ENCODE data around the gene ATXN7L1.
"Not testable (repeated sequence)": the region's sequence is repeated elsewhere in the genome, so short reads cannot be mapped to it uniquely, and the experiment has no call there.

The ATXN7L1 gene

GRCh38 chr7:105883179-105883578 is 6.8 kb upstream of the ATXN7L1 start:
- not testable (repeated sequence) for DNase-seq; H4K8ac ChIP-seq (ENCODE audit: low read depth, low read length); H3K4me2 ChIP-seq (ENCODE audit: low read length); H3K14ac ChIP-seq (ENCODE audit: low read length); H2AK5ac ChIP-seq (ENCODE audit: low read length); H4K12ac ChIP-seq (ENCODE audit: low read depth, low read length); H4K91ac ChIP-seq (ENCODE audit: low read depth, low read length); H3K18ac ChIP-seq (ENCODE audit: low read length); H3K27me3 ChIP-seq (ENCODE audit: insufficient read depth, low read length); H3K23ac ChIP-seq (ENCODE audit: low read length); H3K4me3 ChIP-seq (ENCODE audit: low read depth, low read length); H3K9ac ChIP-seq (ENCODE audit: low read length); H3K4me1 ChIP-seq (ENCODE audit: control insufficient read depth in 1 of 2, insufficient read depth in 2 of 2, low read length in 2 of 2); H3K4ac ChIP-seq (ENCODE audit: low read depth, low read length); H3K27ac ChIP-seq (ENCODE audit: low read depth, low read length); H3K36me3 ChIP-seq (ENCODE audit: control insufficient read depth in 1 of 2, insufficient read depth in 2 of 2, low read length in 2 of 2); H2BK120ac ChIP-seq (ENCODE audit: insufficient read depth, low read length, poor library complexity); H2BK5ac ChIP-seq (ENCODE audit: low read depth, low read length, poor library complexity); H3K9me3 ChIP-seq (ENCODE audit: insufficient read depth, low read depth, low read length); H3K79me1 ChIP-seq (ENCODE audit: low read length); H3K79me2 ChIP-seq (ENCODE audit: control insufficient read depth, insufficient read depth, low read length, poor library complexity); H2BK12ac ChIP-seq (ENCODE audit: low read length); H2AFZ ChIP-seq (ENCODE audit: insufficient read depth, low read length, poor library complexity)
- WGBS (ENCODE audit: extremely low coverage, insufficient coverage, insufficient read length), result no CpG with 5 or more reads among the region's 6 CpGs

GRCh38 chr7:105881439-105881838 is 5.0 kb upstream of the ATXN7L1 start:
- Histone ChIP-seq H2BK12ac (ENCODE audit: low read length) (no peak overlapping the region), H3K27ac (ENCODE audit: low read depth, low read length) (no peak overlapping the region), H3K23ac (ENCODE audit: low read length) (no peak overlapping the region), H3K79me1 (ENCODE audit: low read length) (peaks cover 2% of the 10 kb centered on the region), H2BK120ac (ENCODE audit: insufficient read depth, low read length, poor library complexity) (no peak overlapping the region), H3K9me3 (ENCODE audit: insufficient read depth, low read depth, low read length) (no peaks in the 10 kb centered on the region), H3K4me3 (ENCODE audit: low read depth, low read length) (no peak overlapping the region), H2BK5ac (ENCODE audit: low read depth, low read length, poor library complexity) (no peak overlapping the region), H3K9ac (ENCODE audit: low read length) (no peak overlapping the region), H3K4me1 (ENCODE audit: control insufficient read depth in 1 of 2, insufficient read depth in 2 of 2, low read length in 2 of 2) (no peaks in the 10 kb centered on the region), H3K18ac (ENCODE audit: low read length) (no peak overlapping the region), H3K36me3 (ENCODE audit: control insufficient read depth in 1 of 2, insufficient read depth in 2 of 2, low read length in 2 of 2) (no peaks in the 10 kb centered on the region), H4K8ac (ENCODE audit: low read depth, low read length) (no peak overlapping the region), H2AFZ (ENCODE audit: insufficient read depth, low read length, poor library complexity) (no peak overlapping the region), H4K91ac (ENCODE audit: low read depth, low read length) (no peak overlapping the region), H3K14ac (ENCODE audit: low read length) (no peak overlapping the region), H4K12ac (ENCODE audit: low read depth, low read length) (no peak overlapping the region), H3K79me2 (ENCODE audit: control insufficient read depth, insufficient read depth, low read length, poor library complexity) (no peaks in the 10 kb centered on the region), H2AK5ac (ENCODE audit: low read length) (no peak overlapping the region), H3K4ac (ENCODE audit: low read depth, low read length) (no peak overlapping the region), H3K4me2 (ENCODE audit: low read length) (no peak overlapping the region), H3K27me3 (ENCODE audit: insufficient read depth, low read length) (no peaks in the 10 kb centered on the region)
- DNase-seq, result no peak
- no CpG with 5 or more reads among the region's 1 CpG for WGBS (ENCODE audit: extremely low coverage, insufficient coverage, insufficient read length)

GRCh38 chr7:105880571-105881330 is 4.4 kb upstream of the ATXN7L1 start:
- Histone ChIP-seq H3K4ac (ENCODE audit: low read depth, low read length) (no peak overlapping the region), H4K8ac (ENCODE audit: low read depth, low read length) (no peak overlapping the region), H3K9ac (ENCODE audit: low read length) (no peak overlapping the region), H3K4me3 (ENCODE audit: low read depth, low read length) (no peak overlapping the region), H3K27me3 (ENCODE audit: insufficient read depth, low read length) (no peaks in the 10 kb centered on the region), H2AK5ac (ENCODE audit: low read length) (no peak overlapping the region), H3K14ac (ENCODE audit: low read length) (no peak overlapping the region), H3K27ac (ENCODE audit: low read depth, low read length) (no peak overlapping the region), H2BK5ac (ENCODE audit: low read depth, low read length, poor library complexity) (no peak overlapping the region), H3K79me1 (ENCODE audit: low read length) (peaks cover 8% of the 10 kb centered on the region), H2AFZ (ENCODE audit: insufficient read depth, low read length, poor library complexity) (no peak overlapping the region), H2BK120ac (ENCODE audit: insufficient read depth, low read length, poor library complexity) (no peak overlapping the region), H4K91ac (ENCODE audit: low read depth, low read length) (no peak overlapping the region), H3K9me3 (ENCODE audit: insufficient read depth, low read depth, low read length) (no peaks in the 10 kb centered on the region), H3K79me2 (ENCODE audit: control insufficient read depth, insufficient read depth, low read length, poor library complexity) (peaks cover 4% of the 10 kb centered on the region), H3K4me1 (ENCODE audit: control insufficient read depth in 1 of 2, insufficient read depth in 2 of 2, low read length in 2 of 2) (no peaks in the 10 kb centered on the region), H3K36me3 (ENCODE audit: control insufficient read depth in 1 of 2, insufficient read depth in 2 of 2, low read length in 2 of 2) (no peaks in the 10 kb centered on the region), H2BK12ac (ENCODE audit: low read length) (no peak overlapping the region), H3K18ac (ENCODE audit: low read length) (no peak overlapping the region), H4K12ac (ENCODE audit: low read depth, low read length) (no peak overlapping the region), H3K23ac (ENCODE audit: low read length) (no peak overlapping the region), H3K4me2 (ENCODE audit: low read length) (no peak overlapping the region)
- no CpG with 5 or more reads among the region's 6 CpGs for WGBS (ENCODE audit: extremely low coverage, insufficient coverage, insufficient read length)
- DNase-seq, result no peak

- H3K14ac ChIP-seq (ENCODE audit: low read length), result no peak overlapping the region
- H3K4me1 ChIP-seq (ENCODE audit: control insufficient read depth in 1 of 2, insufficient read depth in 2 of 2, low read length in 2 of 2), result peaks cover 0 to 6% of the 10 kb centered on the region in 2 experiments
- H3K23ac ChIP-seq (ENCODE audit: low read length), result no peak overlapping the region
- no peak overlapping the region for H2BK120ac ChIP-seq (ENCODE audit: insufficient read depth, low read length, poor library complexity)
- H4K91ac ChIP-seq (ENCODE audit: low read depth, low read length), result no peak overlapping the region
- no peak overlapping the region for H3K27ac ChIP-seq (ENCODE audit: low read depth, low read length)
- H3K4me3 ChIP-seq (ENCODE audit: low read depth, low read length), result no peak overlapping the region
- H2BK12ac ChIP-seq (ENCODE audit: low read length), result no peak overlapping the region
- WGBS (ENCODE audit: extremely low coverage, insufficient coverage, insufficient read length), result no CpG with 5 or more reads among the region's 2 CpGs
- no peak for DNase-seq
- no peaks in the 10 kb centered on the region for H3K27me3 ChIP-seq (ENCODE audit: insufficient read depth, low read length)
- H3K18ac ChIP-seq (ENCODE audit: low read length), result no peak overlapping the region
- no peak overlapping the region for H2AFZ ChIP-seq (ENCODE audit: insufficient read depth, low read length, poor library complexity)
- H3K9me3 ChIP-seq (ENCODE audit: insufficient read depth, low read depth, low read length), result no peaks in the 10 kb centered on the region
- H3K4ac ChIP-seq (ENCODE audit: low read depth, low read length), result no peak overlapping the region
- no peak overlapping the region for H2BK5ac ChIP-seq (ENCODE audit: low read depth, low read length, poor library complexity)
- no peak overlapping the region for H4K12ac ChIP-seq (ENCODE audit: low read depth, low read length)
- H3K4me2 ChIP-seq (ENCODE audit: low read length), result no peak overlapping the region
- H3K79me1 ChIP-seq (ENCODE audit: low read length), result peaks cover 8% of the 10 kb centered on the region
- peaks cover 6% of the 10 kb centered on the region for H3K79me2 ChIP-seq (ENCODE audit: control insufficient read depth, insufficient read depth, low read length, poor library complexity)
- no peak overlapping the region for H3K9ac ChIP-seq (ENCODE audit: low read length)
- no peaks in the 10 kb centered on the region for H3K36me3 ChIP-seq (ENCODE audit: control insufficient read depth in 1 of 2, insufficient read depth in 2 of 2, low read length in 2 of 2)
- no peak overlapping the region for H4K8ac ChIP-seq (ENCODE audit: low read depth, low read length)
- no peak overlapping the region for H2AK5ac ChIP-seq (ENCODE audit: low read length)
These were observed 3.4 kb upstream of the ATXN7L1 start for GRCh38 chr7:105879782-105880181.

Measured in trophoblast cell (in vitro differentiated cells and primary cell).